ENCODE measurements around the gene PEX5. TPM values are rescaled to one million over a fixed set of nuclear protein-coding genes. Genes with fewer than 3 reads are reported as not detected.

The PEX5 gene
- polyA plus RNA-seq, 1 donor (not counting 4 experiments of a cell fraction or from before 2014, with no cell fraction given), result 14.4 TPM

DNA sequence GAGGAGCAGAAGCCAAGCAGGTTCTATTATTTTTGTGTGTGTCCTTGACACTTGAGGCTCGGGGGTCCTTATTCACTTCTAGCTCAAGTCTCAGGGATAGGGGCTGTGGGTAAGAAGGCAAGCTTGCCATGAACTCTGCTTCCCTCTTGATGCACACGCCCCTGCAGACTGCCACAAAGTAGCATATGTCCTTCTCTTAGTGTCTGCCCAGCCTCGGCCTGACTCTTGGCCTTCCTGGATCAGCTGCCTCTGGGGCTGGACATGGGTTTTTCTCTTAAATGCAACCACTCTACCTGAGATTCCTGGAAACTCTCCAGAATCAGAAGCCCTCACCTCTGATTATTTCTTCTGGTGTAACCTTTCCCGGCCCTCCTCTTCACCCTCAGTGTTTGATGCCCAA is 28.2 kb upstream of the PEX5 start:
- H3K9me3 ChIP-seq (ENCODE audit: control insufficient read depth, low read depth, low read length), result no peaks in the 10 kb centered on the region
- peaks cover 9% of the 10 kb centered on the region for H3K27me3 ChIP-seq (ENCODE audit: control insufficient read depth, extremely low read depth, insufficient read depth, low read length)
- H3K36me3 ChIP-seq (ENCODE audit: control insufficient read depth in 2 of 2, extremely low read depth in 1 of 2, insufficient read depth in 2 of 2, low read length in 2 of 2), result peaks cover 0 to 6% of the 10 kb centered on the region in 2 experiments
- no peak for FAIRE-seq
- peaks cover 2% of the 10 kb centered on the region for H3K4me1 ChIP-seq (ENCODE audit: control insufficient read depth, extremely low read depth, insufficient read depth, low read length)
- no peak for DNase-seq (ENCODE audit: low read depth, low spot score)
- peaks cover 3% of the 10 kb centered on the region for H4K20me1 ChIP-seq (ENCODE audit: control insufficient read depth, extremely low read depth, insufficient read depth, low read length)
- H3K79me2 ChIP-seq (ENCODE audit: control insufficient read depth, insufficient read depth, low read length), result no peaks in the 10 kb centered on the region
- no peak overlapping the region for H3K27ac ChIP-seq (ENCODE audit: control insufficient read depth, insufficient read depth, low read length)
- dilution Hi-C loops (cut with MboI; ENCODE audit: extremely low pct_ligation_motif_present, low sequenced_read_pairs), result no loop called here
- no peak overlapping the region for H2AFZ ChIP-seq (ENCODE audit: control insufficient read depth, low read length)
- H3K9ac ChIP-seq (ENCODE audit: control insufficient read depth, extremely low read depth, insufficient read depth, low read length), result no peak overlapping the region
- no peak overlapping the region for H3K4me3 ChIP-seq (ENCODE audit: control insufficient read depth in 2 of 3, extremely low read depth in 1 of 3, insufficient read depth in 2 of 3, low read depth in 1 of 3, low read length in 3 of 3)
- no peak overlapping the region for H3K4me2 ChIP-seq (ENCODE audit: control insufficient read depth, extremely low read depth, insufficient read depth, low read depth, low read length)
- no peaks in the 10 kb centered on the region for H3K9me1 ChIP-seq (ENCODE audit: control insufficient read depth, extremely low read depth, insufficient read depth, low read length)
- no peak for TF ChIP-seq EZH2 (IDR thresholded peaks at IDR 0.05; ENCODE audit: low read length)
- TF ChIP-seq, protein P1, sequence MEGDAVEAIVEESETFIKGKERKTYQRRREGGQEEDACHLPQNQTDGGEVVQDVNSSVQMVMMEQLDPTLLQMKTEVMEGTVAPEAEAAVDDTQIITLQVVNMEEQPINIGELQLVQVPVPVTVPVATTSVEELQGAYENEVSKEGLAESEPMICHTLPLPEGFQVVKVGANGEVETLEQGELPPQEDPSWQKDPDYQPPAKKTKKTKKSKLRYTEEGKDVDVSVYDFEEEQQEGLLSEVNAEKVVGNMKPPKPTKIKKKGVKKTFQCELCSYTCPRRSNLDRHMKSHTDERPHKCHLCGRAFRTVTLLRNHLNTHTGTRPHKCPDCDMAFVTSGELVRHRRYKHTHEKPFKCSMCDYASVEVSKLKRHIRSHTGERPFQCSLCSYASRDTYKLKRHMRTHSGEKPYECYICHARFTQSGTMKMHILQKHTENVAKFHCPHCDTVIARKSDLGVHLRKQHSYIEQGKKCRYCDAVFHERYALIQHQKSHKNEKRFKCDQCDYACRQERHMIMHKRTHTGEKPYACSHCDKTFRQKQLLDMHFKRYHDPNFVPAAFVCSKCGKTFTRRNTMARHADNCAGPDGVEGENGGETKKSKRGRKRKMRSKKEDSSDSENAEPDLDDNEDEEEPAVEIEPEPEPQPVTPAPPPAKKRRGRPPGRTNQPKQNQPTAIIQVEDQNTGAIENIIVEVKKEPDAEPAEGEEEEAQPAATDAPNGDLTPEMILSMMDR (optimal IDR thresholded peaks at IDR 0.05 in 1 of 3, IDR thresholded peaks at IDR 0.05 in 1 of 3, conservative IDR thresholded peaks at IDR 0.05 in 1 of 3; ENCODE audit: extremely low read depth in 1 of 3, insufficient read depth in 2 of 3, low read length in 3 of 3), result no peak

GRCh38 chr12:7161811-7162210 is 27.7 kb upstream of the PEX5 start:
- no peaks in the 10 kb centered on the region for H3K79me2 ChIP-seq (ENCODE audit: control insufficient read depth, insufficient read depth, low read length)
- H3K9me1 ChIP-seq (ENCODE audit: control insufficient read depth, extremely low read depth, insufficient read depth, low read length), result no peaks in the 10 kb centered on the region
- no peak for TF ChIP-seq EZH2 (IDR thresholded peaks at IDR 0.05; ENCODE audit: low read length)
- TF ChIP-seq, protein P1 (optimal IDR thresholded peaks at IDR 0.05 in 1 of 3, IDR thresholded peaks at IDR 0.05 in 1 of 3, conservative IDR thresholded peaks at IDR 0.05 in 1 of 3; ENCODE audit: extremely low read depth in 1 of 3, insufficient read depth in 2 of 3, low read length in 3 of 3), result no peak
- no peak overlapping the region for H3K4me3 ChIP-seq (ENCODE audit: control insufficient read depth in 2 of 3, extremely low read depth in 1 of 3, insufficient read depth in 2 of 3, low read depth in 1 of 3, low read length in 3 of 3)
- no peak overlapping the region for H3K4me2 ChIP-seq (ENCODE audit: control insufficient read depth, extremely low read depth, insufficient read depth, low read depth, low read length)
- H3K27me3 ChIP-seq (ENCODE audit: control insufficient read depth, extremely low read depth, insufficient read depth, low read length), result peaks cover 9% of the 10 kb centered on the region
- FAIRE-seq (no peak), DNase-seq (ENCODE audit: low read depth, low spot score) (no peak)
- H3K9me3 ChIP-seq (ENCODE audit: control insufficient read depth, low read depth, low read length), result no peaks in the 10 kb centered on the region
- H4K20me1 ChIP-seq (ENCODE audit: control insufficient read depth, extremely low read depth, insufficient read depth, low read length), result peaks cover 3% of the 10 kb centered on the region
- no peak overlapping the region for H3K27ac ChIP-seq (ENCODE audit: control insufficient read depth, insufficient read depth, low read length)
- no peak overlapping the region for H3K9ac ChIP-seq (ENCODE audit: control insufficient read depth, extremely low read depth, insufficient read depth, low read length)
- dilution Hi-C loops (cut with MboI; ENCODE audit: extremely low pct_ligation_motif_present, low sequenced_read_pairs), result no loop called here
- H2AFZ ChIP-seq (ENCODE audit: control insufficient read depth, low read length), result no peak overlapping the region
- H3K36me3 ChIP-seq (ENCODE audit: control insufficient read depth in 2 of 2, extremely low read depth in 1 of 2, insufficient read depth in 2 of 2, low read length in 2 of 2), result peaks cover 0 to 4% of the 10 kb centered on the region in 2 experiments
- no peaks in the 10 kb centered on the region for H3K4me1 ChIP-seq (ENCODE audit: control insufficient read depth, extremely low read depth, insufficient read depth, low read length)

Measured in keratinocyte (primary cell).